ENCODE results near the gene MAP1LC3C. TPM values are rescaled to one million over a fixed set of nuclear protein-coding genes. Genes with fewer than 3 reads are reported as not detected.

The MAP1LC3C gene
- total RNA-seq, 4 donors from 2014 or later = 5.5 to 51.3 (median 10.0) TPM

GRCh38 chr1:241950390-241950789 is 48.5 kb downstream of the MAP1LC3C start:
- Histone ChIP-seq H3K27me3 (no peaks in the 10 kb centered on the region), H3K4me3 (no peak overlapping the region), H3K9me3 (no peaks in the 10 kb centered on the region), H3K27ac (no peak overlapping the region), H3K36me3 (no peaks in the 10 kb centered on the region), H3K4me1 (no peaks in the 10 kb centered on the region)
- WGBS, 2 donors = 40 to 46% methylated on average over 5 of the region's 5 CpGs
- TF ChIP-seq POLR2A (IDR thresholded peaks at IDR 0.05) = no peak
- no peak for TF ChIP-seq CTCF (IDR thresholded peaks at IDR 0.05)
- TF ChIP-seq EP300 (IDR thresholded peaks at IDR 0.05) = no peak
- DNase-seq (ENCODE audit: low spot score in 2 of 2) = no peak

GRCh38 chr1:241947354-241947753 is 51.5 kb downstream of the MAP1LC3C start:
- no peaks in the 10 kb centered on the region for H3K36me3 ChIP-seq
- no peak for DNase-seq (ENCODE audit: low spot score in 2 of 2)
- 57 to 70% methylated on average over 6 of the region's 6 CpGs for WGBS, 2 donors
- H3K27me3 ChIP-seq = no peaks in the 10 kb centered on the region
- no peaks in the 10 kb centered on the region for H3K9me3 ChIP-seq
- no peaks in the 10 kb centered on the region for H3K4me1 ChIP-seq
- H3K27ac ChIP-seq = no peak overlapping the region
- TF ChIP-seq POLR2A (IDR thresholded peaks at IDR 0.05) (no peak), CTCF (IDR thresholded peaks at IDR 0.05) (no peak), EP300 (IDR thresholded peaks at IDR 0.05) (no peak)
- no peak overlapping the region for H3K4me3 ChIP-seq

Other genes starting within 250 kb of the MAP1LC3C start
- under 1 TPM in 1 of 4 donors, not detected in 3; 0.39 TPM for gene EXO1, start 150.9 kb downstream of the MAP1LC3C start, total RNA-seq
- not detected for gene BECN2, start 41.3 kb downstream of the MAP1LC3C start, total RNA-seq

Data from tibial nerve (tissue), 4 donors.